ENCODE measurements around the gene CD300C.

Gene CD300C

GRCh38 chr17:74545843-74546230, at the start of gene CD300C:
TSS of gene CD300C (minus strand) at chr17:74546115. CDS start at chr17:74545782, 333 bp downstream.
- H3K4me2 ChIP-seq: no peak within 1 kb of the TSS
- no peak within 1 kb of the TSS for H3K9ac ChIP-seq
- H3K36me3 ChIP-seq (ENCODE audit: insufficient read depth): no peaks in the 10 kb centered on the region
- no peak within 1 kb of the TSS for H3K27ac ChIP-seq
- no peaks in the 10 kb centered on the region for H4K20me1 ChIP-seq (ENCODE audit: insufficient read depth)
- TF ChIP-seq CTCF (conservative IDR thresholded peaks at IDR 0.05; ENCODE audit: low read depth, low read length): no peak
- no peaks in the 10 kb centered on the region for H3K4me1 ChIP-seq (ENCODE audit: low read depth, poor library complexity, severe bottlenecking)
- no peak within 1 kb of the TSS for H3K4me3 ChIP-seq (IDR thresholded peaks at IDR 0.05; ENCODE audit: insufficient read depth, low read depth, low read length)
- H3K79me2 ChIP-seq (ENCODE audit: insufficient read depth, low read depth): no peaks in the 10 kb centered on the region
- H3K27me3 ChIP-seq (ENCODE audit: insufficient read depth, low read depth): peaks cover 69% of the 10 kb centered on the region
- H2AFZ ChIP-seq (ENCODE audit: low read depth): no peak within 1 kb of the TSS

GRCh38 chr17:74595037-74595750, 49.3 kb upstream of the CD300C start:
- H3K4me2 ChIP-seq: no peak overlapping the region
- no peak overlapping the region for H3K9ac ChIP-seq
- no peaks in the 10 kb centered on the region for H3K36me3 ChIP-seq (ENCODE audit: insufficient read depth)
- no peak for TF ChIP-seq CTCF (conservative IDR thresholded peaks at IDR 0.05; ENCODE audit: low read depth, low read length)
- no peak overlapping the region for H2AFZ ChIP-seq (ENCODE audit: low read depth)
- H3K79me2 ChIP-seq (ENCODE audit: insufficient read depth, low read depth): no peaks in the 10 kb centered on the region
- H3K4me3 ChIP-seq (IDR thresholded peaks at IDR 0.05; ENCODE audit: insufficient read depth, low read depth, low read length): no peak overlapping the region
- no peaks in the 10 kb centered on the region for H3K4me1 ChIP-seq (ENCODE audit: low read depth, poor library complexity, severe bottlenecking)
- H3K27ac ChIP-seq: no peak overlapping the region
- H3K27me3 ChIP-seq (ENCODE audit: insufficient read depth, low read depth): peaks cover 67% of the 10 kb centered on the region; the same call in 1 of the 2 replicates
- no peaks in the 10 kb centered on the region for H4K20me1 ChIP-seq (ENCODE audit: insufficient read depth)

GRCh38 chr17:74592087-74592990, 46.4 kb upstream of the CD300C start, which contains the start of gene CD300LD:
TSS of gene CD300LD (minus strand) at chr17:74592283. CDS start at chr17:74592202, 81 bp downstream.
- Histone ChIP-seq H3K4me3 (IDR thresholded peaks at IDR 0.05; ENCODE audit: insufficient read depth, low read depth, low read length) (no peak within 1 kb of the TSS), H3K27ac (no peak within 1 kb of the TSS), H3K4me1 (ENCODE audit: low read depth, poor library complexity, severe bottlenecking) (no peaks in the 10 kb centered on the region)

GRCh38 chr17:74591503-74591902, 45.6 kb upstream of the CD300C start:
- H3K27ac ChIP-seq: no peak overlapping the region
- H3K9ac ChIP-seq: no peak overlapping the region
- no peak for TF ChIP-seq CTCF (conservative IDR thresholded peaks at IDR 0.05; ENCODE audit: low read depth, low read length)
- no peaks in the 10 kb centered on the region for H4K20me1 ChIP-seq (ENCODE audit: insufficient read depth)
- no peaks in the 10 kb centered on the region for H3K36me3 ChIP-seq (ENCODE audit: insufficient read depth)
- H3K4me1 ChIP-seq (ENCODE audit: low read depth, poor library complexity, severe bottlenecking): no peaks in the 10 kb centered on the region
- no peaks in the 10 kb centered on the region for H3K79me2 ChIP-seq (ENCODE audit: insufficient read depth, low read depth)
- no peak overlapping the region for H3K4me3 ChIP-seq (IDR thresholded peaks at IDR 0.05; ENCODE audit: insufficient read depth, low read depth, low read length)
- no peak overlapping the region for H3K4me2 ChIP-seq
- peaks cover 69% of the 10 kb centered on the region for H3K27me3 ChIP-seq (ENCODE audit: insufficient read depth, low read depth)
- H2AFZ ChIP-seq (ENCODE audit: low read depth): no peak overlapping the region

More at GRCh38 chr17:74592087-74592990, 46.4 kb upstream of the CD300C start, which contains the start of gene CD300LD:
- H2AFZ ChIP-seq (ENCODE audit: low read depth): no peak within 1 kb of the TSS
- H3K4me2 ChIP-seq: no peak within 1 kb of the TSS
- peaks cover 67% of the 10 kb centered on the region; the same call in 1 of the 2 replicates for H3K27me3 ChIP-seq (ENCODE audit: insufficient read depth, low read depth)
- no peaks in the 10 kb centered on the region for H4K20me1 ChIP-seq (ENCODE audit: insufficient read depth)
- H3K36me3 ChIP-seq (ENCODE audit: insufficient read depth): no peaks in the 10 kb centered on the region
- TF ChIP-seq CTCF (conservative IDR thresholded peaks at IDR 0.05; ENCODE audit: low read depth, low read length): no peak
- no peak within 1 kb of the TSS for H3K9ac ChIP-seq
- H3K79me2 ChIP-seq (ENCODE audit: insufficient read depth, low read depth): no peaks in the 10 kb centered on the region

Measured in KMS-11 (cell line).